Astrocyte (in vitro differentiated cells and primary cell): ENCODE data around the gene ZNF729. TPM values are rescaled to one million over a fixed set of nuclear protein-coding genes. Genes with fewer than 3 reads are reported as not detected.

Experiments used
- DNase-seq: peaks from one replicate; pipeline ENCODE4 v3.0.0-alpha.2; 2010; ENCODE audit warnings: low read depth
- FAIRE-seq: peaks from 2 replicates; lab custom pipeline; 2011; peaks lifted over from hg19 to GRCh38; lab: Jason Lieb, UNC
- H2AFZ ChIP-seq: 2 replicates; pipeline ENCODE4 v1.6.0; 2012; ENCODE audit warnings: low read depth, low read length, inconsistent platforms
- H3K27ac ChIP-seq: 2 replicates; pipeline ENCODE4 v1.5.1; 2011; ENCODE audit warnings: low read depth, low read length, inconsistent platforms
- H3K27me3 ChIP-seq: 2 replicates; pipeline ENCODE4 v1.6.0; 2011; ENCODE audit warnings: low read length, inconsistent platforms; ENCODE audit not compliant: insufficient read depth
- H3K36me3 ChIP-seq: 2 replicates; pipeline ENCODE4 v1.5.1; 2011; ENCODE audit warnings: low read length, inconsistent platforms; ENCODE audit not compliant: insufficient read depth
- H3K4me1 ChIP-seq: 2 replicates; pipeline ENCODE4 v1.5.1; 2011; ENCODE audit warnings: low read length, inconsistent platforms; ENCODE audit not compliant: insufficient read depth
- H3K4me2 ChIP-seq: 2 replicates; pipeline ENCODE4 v1.6.0; 2012; ENCODE audit warnings: low read length, inconsistent platforms
- H3K4me3 ChIP-seq: 2 replicates; pipeline ENCODE4 v1.5.1; 2011; ENCODE audit warnings: low read depth, mild to moderate bottlenecking, low read length, inconsistent platforms; ENCODE audit not compliant: insufficient read depth
- H3K79me2 ChIP-seq: 2 replicates; pipeline ENCODE4 v1.6.0; 2012; ENCODE audit warnings: mild to moderate bottlenecking, low read length, inconsistent platforms; ENCODE audit not compliant: insufficient read depth
- H3K9ac ChIP-seq: 2 replicates; pipeline ENCODE4 v1.6.0; 2012; ENCODE audit warnings: mild to moderate bottlenecking, low read length, inconsistent platforms
- H3K9me3 ChIP-seq: 2 replicates; pipeline ENCODE4 v1.5.1; 2012; ENCODE audit warnings: low read depth, mild to moderate bottlenecking, low read length, inconsistent platforms; ENCODE audit not compliant: insufficient read depth
- H4K20me1 ChIP-seq: 2 replicates; pipeline ENCODE4 v1.6.0; 2012; ENCODE audit warnings: low read length, inconsistent platforms; ENCODE audit not compliant: insufficient read depth
- H3K27ac Mint-ChIP-seq: one replicate; pipeline ENCODE4 v1.8.0; 2021; ENCODE audit warnings: mild to moderate bottlenecking, mixed read lengths; ENCODE audit not compliant: unreplicated experiment
- H3K27me3 Mint-ChIP-seq: one replicate; pipeline ENCODE4 v1.8.0; 2021; ENCODE audit warnings: low read depth, mixed read lengths; ENCODE audit not compliant: unreplicated experiment
- H3K36me3 Mint-ChIP-seq: one replicate; pipeline ENCODE4 v1.8.0; 2021; ENCODE audit warnings: low read depth, mixed read lengths; ENCODE audit not compliant: unreplicated experiment
- H3K4me1 Mint-ChIP-seq: one replicate; pipeline ENCODE4 v1.8.0; 2021; ENCODE audit warnings: low read depth, mixed read lengths; ENCODE audit not compliant: unreplicated experiment
- H3K4me3 Mint-ChIP-seq: one replicate; pipeline ENCODE4 v1.8.0; 2021; ENCODE audit warnings: mild to moderate bottlenecking, moderate library complexity, mixed read lengths; ENCODE audit not compliant: unreplicated experiment
- H3K9me3 Mint-ChIP-seq: one replicate; pipeline ENCODE4 v1.8.0; 2021; ENCODE audit warnings: mild to moderate bottlenecking, mixed read lengths; ENCODE audit not compliant: unreplicated experiment
- CTCF ChIP-seq: IDR thresholded peaks from 2 replicates; pipeline ENCODE4 v1.5.1; 2011; ENCODE audit warnings: low read depth, mild to moderate bottlenecking, inconsistent platforms, low read length, moderate library complexity; ENCODE audit not compliant: insufficient read depth
- EZH2 ChIP-seq: IDR thresholded peaks from 2 replicates; pipeline ENCODE4 v1.6.1; 2012; ENCODE audit warnings: mild to moderate bottlenecking, low read length, inconsistent platforms; ENCODE audit not compliant: insufficient read depth
- total RNA-seq: library from RNA; stranded (reverse); gene quantifications from 2 replicates; pipeline ENCODE4 v1.2.1, GENCODE V29; 2021

Gene ZNF729
- total RNA-seq, 1 donor from 2014 or later: not detected

GRCh38 chr19:22257916-22258315, 28.3 kb upstream of the ZNF729 start:
- Histone ChIP-seq H3K4me1 (no peaks in the 10 kb centered on the region), H3K27me3 (no peaks in the 10 kb centered on the region), H3K27ac (no peak overlapping the region), H4K20me1 (no peaks in the 10 kb centered on the region), H2AFZ (no peak overlapping the region), H3K79me2 (no peaks in the 10 kb centered on the region), H3K4me3 (no peak overlapping the region), H3K9me3 (peaks cover 16% of the 10 kb centered on the region), H3K9ac (no peak overlapping the region), H3K4me2 (no peak overlapping the region), H3K36me3 (no peaks in the 10 kb centered on the region)
- FAIRE-seq (no peak), DNase-seq (no peak)
- no peaks in the 10 kb centered on the region for H3K36me3 Mint-ChIP-seq
- TF ChIP-seq CTCF (no peak), EZH2 (no peak)
- no peaks in the 10 kb centered on the region for H3K4me1 Mint-ChIP-seq
- H3K4me3 Mint-ChIP-seq: no peak overlapping the region
- H3K27me3 Mint-ChIP-seq: no peaks in the 10 kb centered on the region
- peaks cover 8% of the 10 kb centered on the region for H3K9me3 Mint-ChIP-seq
- H3K27ac Mint-ChIP-seq: no peak overlapping the region

- TF ChIP-seq CTCF: no peak
- TF ChIP-seq EZH2: no peak
- H3K4me2 ChIP-seq: no peak overlapping the region
- H3K9me3 ChIP-seq: peaks cover 16% of the 10 kb centered on the region
- H3K9ac ChIP-seq: no peak overlapping the region
- no peaks in the 10 kb centered on the region for H4K20me1 ChIP-seq
- DNase-seq: no peak
- Mint-ChIP-seq H3K4me3 (no peak overlapping the region), H3K9me3 (peaks cover 15% of the 10 kb centered on the region), H3K4me1 (no peaks in the 10 kb centered on the region), H3K36me3 (no peaks in the 10 kb centered on the region), H3K27me3 (no peaks in the 10 kb centered on the region), H3K27ac (no peak overlapping the region)
- no peak overlapping the region for H3K27ac ChIP-seq
- no peak for FAIRE-seq
- H3K79me2 ChIP-seq: no peaks in the 10 kb centered on the region
- no peak overlapping the region for H2AFZ ChIP-seq
- no peaks in the 10 kb centered on the region for H3K36me3 ChIP-seq
- no peak overlapping the region for H3K4me3 ChIP-seq
- H3K4me1 ChIP-seq: no peaks in the 10 kb centered on the region
- no peaks in the 10 kb centered on the region for H3K27me3 ChIP-seq
These were observed 25.7 kb upstream of the ZNF729 start for GRCh38 chr19:22260499-22260898.

- Mint-ChIP-seq H3K4me1 (no peaks in the 10 kb centered on the region), H3K36me3 (no peaks in the 10 kb centered on the region), H3K9me3 (peaks cover 15% of the 10 kb centered on the region), H3K27ac (no peak overlapping the region), H3K27me3 (no peaks in the 10 kb centered on the region), H3K4me3 (no peak overlapping the region)
- FAIRE-seq (no peak), DNase-seq (no peak)
- Histone ChIP-seq H3K79me2 (no peaks in the 10 kb centered on the region), H3K27me3 (no peaks in the 10 kb centered on the region), H3K4me2 (no peak overlapping the region), H4K20me1 (no peaks in the 10 kb centered on the region), H3K27ac (no peak overlapping the region), H3K4me1 (no peaks in the 10 kb centered on the region), H3K36me3 (no peaks in the 10 kb centered on the region), H3K9me3 (peaks cover 16% of the 10 kb centered on the region), H2AFZ (no peak overlapping the region), H3K4me3 (no peak overlapping the region), H3K9ac (no peak overlapping the region)
- TF ChIP-seq EZH2: no peak
- no peak for TF ChIP-seq CTCF
These were observed 24.6 kb upstream of the ZNF729 start for GRCh38 chr19:22261596-22261995.
